CD14-positive monocyte (primary cell): ENCODE data around the gene TSEN54. TPM values are rescaled to one million over a fixed set of nuclear protein-coding genes. Genes with fewer than 3 reads are reported as not detected.

Experiments used
- DNase-seq, 3 donors: peaks; one replicate each; pipeline ENCODE4 v3.0.0-alpha.2; 2011 to 2022
- H2AFZ ChIP-seq: 2 replicates; pipeline ENCODE4 v1.6.0; 2012; ENCODE audit warnings: mild to moderate bottlenecking, low read depth, low read length, inconsistent platforms; ENCODE audit not compliant: insufficient read depth, poor library complexity, severe bottlenecking
- H3K27ac ChIP-seq, 2 donors: 1 replicate in 1 of 2; 2 replicates in 1 of 2; pipeline ENCODE4 v1.5.1; 2012 to 2013; ENCODE audit warnings: low read length in 2 of 2, control low read depth in 1 of 2, inconsistent platforms in 1 of 2, low read depth in 1 of 2, mild to moderate bottlenecking in 1 of 2
- H3K27me3 ChIP-seq, 2 donors: one replicate each; pipeline versions ENCODE4 v1.6.0 to v1.6.1; 2011 to 2013; ENCODE audit warnings: low read length in 2 of 2; ENCODE audit not compliant: control insufficient read depth in 2 of 2, insufficient read depth in 2 of 2
- H3K36me3 ChIP-seq, 2 donors: replicated peaks in 1 of 2; 1 replicate in 1 of 2; 2 replicates in 1 of 2; pipeline versions ENCODE4 v1.5.1 to v1.6.1; 2012 to 2013; ENCODE audit warnings: low read length in 2 of 2, control low read depth in 1 of 2, inconsistent platforms in 1 of 2, mild to moderate bottlenecking in 1 of 2; ENCODE audit not compliant: insufficient read depth in 2 of 2, control insufficient read depth in 1 of 2
- H3K4me1 ChIP-seq, 2 donors: 1 replicate in 1 of 2; 2 replicates in 1 of 2; pipeline versions ENCODE4 v1.5.1 to v1.6.1; 2012 to 2013; ENCODE audit warnings: low read length in 2 of 2, control low read depth in 1 of 2, inconsistent platforms in 1 of 2, mild to moderate bottlenecking in 1 of 2, moderate library complexity in 1 of 2; ENCODE audit not compliant: insufficient read depth in 2 of 2, control insufficient read depth in 1 of 2
- H3K4me2 ChIP-seq: replicated peaks from 2 replicates; pipeline ENCODE3; 2012; ENCODE audit warnings: low read length, moderate library complexity, mild to moderate bottlenecking; ENCODE audit not compliant: poor library complexity, severe bottlenecking; ENCODE audit errors: extremely low read depth
- H3K4me3 ChIP-seq, 3 experiments: fragments of 200-600 bp in 1 of 3; sonication (generic) in 1 of 3; replicated peaks in 1 of 3; 1 replicate in 2 of 3; 2 replicates in 1 of 3; pipeline ENCODE4 v1.5.1; 2011 to 2013; ENCODE audit warnings: low read length in 3 of 3, mild to moderate bottlenecking in 3 of 3, control low read depth in 2 of 3, low read depth in 2 of 3, inconsistent platforms in 1 of 3, moderate library complexity in 1 of 3
- H3K79me2 ChIP-seq: 2 replicates; pipeline ENCODE4 v1.6.0; 2012; ENCODE audit warnings: mild to moderate bottlenecking, control low read depth, inconsistent platforms, low read length, moderate library complexity; ENCODE audit not compliant: insufficient read depth
- H3K9ac ChIP-seq: 2 replicates; pipeline ENCODE4 v1.6.0; 2017; ENCODE audit warnings: low read length, mild to moderate bottlenecking; ENCODE audit not compliant: insufficient read depth, poor library complexity, severe bottlenecking
- H3K9me3 ChIP-seq, 2 donors: replicated peaks in 1 of 2; 1 replicate in 1 of 2; 2 replicates in 1 of 2; pipeline versions ENCODE4 v1.5.1 to v1.6.1; 2012 to 2013; ENCODE audit warnings: low read length in 2 of 2, control low read depth in 1 of 2; ENCODE audit not compliant: control insufficient read depth in 1 of 2, insufficient read depth in 1 of 2
- H4K20me1 ChIP-seq: 2 replicates; pipeline ENCODE4 v1.6.0; 2012; ENCODE audit warnings: mild to moderate bottlenecking, low read length, control low read depth, moderate library complexity; ENCODE audit not compliant: insufficient read depth
- H3K27ac Mint-ChIP-seq, 7 donors: one replicate each; pipeline ENCODE4 v1.8.0; 2020; ENCODE audit warnings: mild to moderate bottlenecking in 7 of 7, mixed read lengths in 7 of 7, moderate library complexity in 6 of 7, inconsistent platforms in 2 of 7
- H3K27me3 Mint-ChIP-seq, 3 donors: one replicate each; pipeline ENCODE4 v1.8.0; 2021 to 2022; ENCODE audit warnings: low read depth in 3 of 3, mild to moderate bottlenecking in 3 of 3, mixed read lengths in 3 of 3, moderate library complexity in 3 of 3, inconsistent platforms in 1 of 3
- H3K36me3 Mint-ChIP-seq, 2 donors: one replicate each; pipeline ENCODE4 v1.8.0; 2020; ENCODE audit warnings: mixed read lengths in 2 of 2, inconsistent platforms in 1 of 2, mild to moderate bottlenecking in 1 of 2
- H3K4me1 Mint-ChIP-seq: one replicate; pipeline ENCODE4 v1.8.0; 2020; ENCODE audit warnings: mild to moderate bottlenecking, mixed read lengths
- H3K4me3 Mint-ChIP-seq, 2 donors: one replicate each; pipeline ENCODE4 v1.8.0; 2020; ENCODE audit warnings: mild to moderate bottlenecking in 2 of 2, mixed read lengths in 2 of 2, moderate library complexity in 1 of 2
- H3K9me3 Mint-ChIP-seq, 7 donors: one replicate each; pipeline ENCODE4 v1.8.0; 2020 to 2022; ENCODE audit warnings: mixed read lengths in 7 of 7, mild to moderate bottlenecking in 6 of 7, moderate library complexity in 6 of 7, inconsistent platforms in 2 of 7
- WGBS: methylation state at CpG from one replicate; pipeline ENCODE4 v1.1.5; 2013; ENCODE audit warnings: missing lambda C conversion rate; ENCODE audit not compliant: insufficient coverage; 5-methylcytosine and 5-hydroxymethylcytosine counted together
- intact Hi-C, 2 donors: fragments of 100-400 bp; cut with micrococcal nuclease; formaldehyde crosslinking; loops; one replicate each; pipeline versions ENCODE4 v1.15.0 to v1.15.1; 2023
- polyA plus RNA-seq, 3 donors: library from polyadenylated mRNA; depleted of rRNA in 1 of 3; unstranded in 2 of 3; stranded (reverse) in 1 of 3; fragments of 300-500 nt in 2 of 3; fragments of >200 nt in 1 of 3; fragmentation: Illumina TruSeq in 2 of 3; gene quantifications; 1 replicate in 2 of 3; 2 replicates in 1 of 3; pipeline ENCODE4 v1.2.3, GENCODE V29; 2012 to 2021
- TF ChIP-seq, protein P1 (sequence below): fragments of 200-600 bp; IDR thresholded peaks from one replicate; pipeline ENCODE4 v1.8.0; 2022; ENCODE audit warnings: antibody characterized with exemption, mild to moderate bottlenecking

TSEN54 gene
- polyA plus RNA-seq, 3 donors = 10.3 to 13.6 (median 11.8) TPM

GRCh38 chr17:75502721-75503329 is 13.5 kb upstream of the TSEN54 start:
- no peak overlapping the region for H3K9ac ChIP-seq
- Mint-ChIP-seq H3K27me3 (peaks cover 0 to 3% (median 2%) of the 10 kb centered on the region in 3 donors), H3K36me3 (peaks cover 25 to 26% of the 10 kb centered on the region in 2 donors), H3K4me3 (no peak overlapping the region), H3K27ac (no peak overlapping the region), H3K4me1 (peaks cover 19% of the 10 kb centered on the region), H3K9me3 (peaks cover 0 to 2% (median 0%) of the 10 kb centered on the region in 7 donors)
- no peak for DNase-seq
- H3K4me2 ChIP-seq = no peak overlapping the region
- no peaks in the 10 kb centered on the region for H3K27me3 ChIP-seq
- no peaks in the 10 kb centered on the region for H3K9me3 ChIP-seq
- no peaks in the 10 kb centered on the region for H3K4me1 ChIP-seq
- no peak overlapping the region for H3K27ac ChIP-seq
- H3K4me3 ChIP-seq = no peak overlapping the region
- H3K79me2 ChIP-seq = no peaks in the 10 kb centered on the region
- H4K20me1 ChIP-seq = no peaks in the 10 kb centered on the region
- WGBS = 98% methylated on average over 17 of the region's 25 CpGs
- no peak overlapping the region for H2AFZ ChIP-seq
- intact Hi-C loops = loop anchor here in 1 of 2 donors (10.0 kb wide), 1 partner anchor 78 kb away; no protein-coding TSS in a partner anchor
- TF ChIP-seq, protein P1, sequence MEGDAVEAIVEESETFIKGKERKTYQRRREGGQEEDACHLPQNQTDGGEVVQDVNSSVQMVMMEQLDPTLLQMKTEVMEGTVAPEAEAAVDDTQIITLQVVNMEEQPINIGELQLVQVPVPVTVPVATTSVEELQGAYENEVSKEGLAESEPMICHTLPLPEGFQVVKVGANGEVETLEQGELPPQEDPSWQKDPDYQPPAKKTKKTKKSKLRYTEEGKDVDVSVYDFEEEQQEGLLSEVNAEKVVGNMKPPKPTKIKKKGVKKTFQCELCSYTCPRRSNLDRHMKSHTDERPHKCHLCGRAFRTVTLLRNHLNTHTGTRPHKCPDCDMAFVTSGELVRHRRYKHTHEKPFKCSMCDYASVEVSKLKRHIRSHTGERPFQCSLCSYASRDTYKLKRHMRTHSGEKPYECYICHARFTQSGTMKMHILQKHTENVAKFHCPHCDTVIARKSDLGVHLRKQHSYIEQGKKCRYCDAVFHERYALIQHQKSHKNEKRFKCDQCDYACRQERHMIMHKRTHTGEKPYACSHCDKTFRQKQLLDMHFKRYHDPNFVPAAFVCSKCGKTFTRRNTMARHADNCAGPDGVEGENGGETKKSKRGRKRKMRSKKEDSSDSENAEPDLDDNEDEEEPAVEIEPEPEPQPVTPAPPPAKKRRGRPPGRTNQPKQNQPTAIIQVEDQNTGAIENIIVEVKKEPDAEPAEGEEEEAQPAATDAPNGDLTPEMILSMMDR = no peak
- peaks cover 14 to 28% of the 10 kb centered on the region in 2 donors for H3K36me3 ChIP-seq

DNA sequence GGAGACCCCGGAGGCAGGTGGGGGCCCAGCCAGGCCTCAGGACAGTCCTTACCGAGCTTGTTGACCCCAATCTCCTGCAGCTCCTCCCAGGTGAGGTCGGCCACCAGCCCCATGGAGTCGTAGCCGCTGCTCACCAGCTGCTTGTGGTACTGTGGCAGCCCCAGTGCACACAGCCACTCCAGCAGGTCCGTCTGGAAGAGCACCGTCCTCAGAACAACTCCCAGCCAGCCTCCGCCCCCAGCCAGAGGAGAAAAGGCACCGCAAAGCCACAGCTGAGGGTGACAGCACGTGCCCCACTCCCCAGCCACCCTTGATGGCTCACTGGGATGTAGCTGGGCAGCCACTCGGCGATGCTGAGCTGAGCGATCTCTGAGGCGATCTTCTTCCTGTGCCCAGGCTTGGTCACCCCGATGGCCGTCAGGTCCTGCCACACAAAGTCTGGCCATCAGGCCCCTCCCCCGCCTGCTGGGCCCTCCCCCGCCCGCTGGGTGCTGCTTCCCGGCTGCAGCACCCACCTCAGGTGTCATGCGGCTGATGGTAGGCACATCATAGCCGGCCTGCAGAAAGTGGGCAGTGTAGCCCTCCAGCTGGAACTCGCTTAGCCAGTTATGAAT is 12.9 kb upstream of the TSEN54 start:
- Histone ChIP-seq H3K9ac (no peak overlapping the region), H3K9me3 (no peaks in the 10 kb centered on the region), H3K4me2 (no peak overlapping the region), H3K4me1 (no peaks in the 10 kb centered on the region), H3K36me3 (peaks cover 12 to 22% of the 10 kb centered on the region in 2 donors), H3K27me3 (no peaks in the 10 kb centered on the region), H2AFZ (no peak overlapping the region), H3K4me3 (no peak overlapping the region), H4K20me1 (no peaks in the 10 kb centered on the region), H3K27ac (no peak overlapping the region), H3K79me2 (no peaks in the 10 kb centered on the region)
- no peak overlapping the region for H3K4me3 Mint-ChIP-seq
- H3K4me1 Mint-ChIP-seq = peaks cover 13% of the 10 kb centered on the region
- H3K27ac Mint-ChIP-seq = no peak overlapping the region
- DNase-seq = no peak
- peaks cover 19% of the 10 kb centered on the region in 2 donors for H3K36me3 Mint-ChIP-seq
- TF ChIP-seq, protein P1 = no peak
- peaks cover 0 to 3% (median 2%) of the 10 kb centered on the region in 3 donors for H3K27me3 Mint-ChIP-seq
- peaks cover 0 to 2% (median 0%) of the 10 kb centered on the region in 7 donors for H3K9me3 Mint-ChIP-seq
- intact Hi-C loops = loop anchor here in 1 of 2 donors (10.0 kb wide), 1 partner anchor 79 kb away; no protein-coding TSS in a partner anchor
- 90% methylated on average over 19 of the region's 23 CpGs for WGBS
